HG03039 (cell line): ENCODE data around the gene SIL1.
"Not testable (repeated sequence)": the region's sequence is repeated elsewhere in the genome, so short reads cannot be mapped to it uniquely, and the experiment has no call there.

Experiments
- ATAC-seq: cut with Tn5 transposase; IDR thresholded peaks from one replicate; pipeline ENCODE4 v1.9.1; 2021; ENCODE audit warnings: mild to moderate bottlenecking, moderate library complexity; ENCODE audit not compliant: unreplicated experiment

SIL1 gene

GRCh38 chr5:139076111-139076510, 122.1 kb downstream of the SIL1 start:
- ATAC-seq, result no peak

GRCh38 chr5:139075066-139076050, 122.8 kb downstream of the SIL1 start:
- ATAC-seq, result no peak

- not testable (repeated sequence) for ATAC-seq
These were observed 124.2 kb downstream of the SIL1 start for GRCh38 chr5:139073956-139074355.

DNA sequence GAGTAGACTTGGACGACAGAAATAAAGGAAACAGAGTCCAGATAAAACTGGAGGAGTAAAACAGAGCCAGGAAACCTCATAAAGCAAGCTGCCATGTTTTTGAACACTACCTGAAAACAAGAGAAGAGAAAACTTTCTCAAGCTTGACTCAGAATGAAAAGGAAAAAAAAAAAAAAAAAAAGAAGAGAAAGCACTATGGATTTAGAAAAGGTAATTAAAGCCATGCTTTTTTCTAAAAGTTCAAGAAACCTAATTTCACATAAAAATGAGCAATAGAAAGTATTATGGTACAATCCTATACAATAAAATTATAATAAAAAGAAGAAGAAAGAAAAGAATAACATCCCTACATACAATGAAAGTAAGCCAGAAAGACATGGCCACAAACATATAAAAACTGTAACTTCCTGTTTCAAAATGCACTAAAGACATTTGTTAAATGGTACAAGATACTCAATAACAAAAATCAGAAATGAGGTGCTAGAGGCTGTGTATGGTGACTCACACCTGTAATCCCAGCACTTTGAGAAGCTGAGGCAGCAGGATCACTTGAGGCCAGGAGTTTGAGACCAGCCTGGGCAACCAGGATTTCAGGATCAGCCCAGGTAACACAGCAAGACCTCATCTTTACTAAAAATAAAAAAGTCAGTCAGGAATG, 129.5 kb downstream of the SIL1 start:
- ATAC-seq, result no peak

DNA sequence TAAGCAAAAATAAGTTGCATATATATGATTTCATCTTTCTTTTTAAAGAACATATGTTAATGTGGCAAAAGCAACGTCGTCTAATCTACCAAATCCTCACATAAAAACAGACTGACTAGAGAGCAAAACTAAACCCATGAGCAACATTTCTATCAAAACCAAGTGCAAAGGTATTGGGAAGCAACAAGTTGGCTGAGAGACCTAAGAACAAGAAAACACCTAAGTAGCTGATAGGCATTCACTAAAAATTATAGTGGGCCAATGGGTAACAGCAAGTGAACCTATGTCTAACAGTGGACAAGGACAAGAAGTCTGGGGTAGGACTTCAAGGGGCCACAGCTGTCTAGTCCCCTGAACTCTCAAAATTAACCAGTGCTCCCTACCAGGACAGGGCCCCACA, 130.1 kb downstream of the SIL1 start:
- ATAC-seq, result no peak

DNA sequence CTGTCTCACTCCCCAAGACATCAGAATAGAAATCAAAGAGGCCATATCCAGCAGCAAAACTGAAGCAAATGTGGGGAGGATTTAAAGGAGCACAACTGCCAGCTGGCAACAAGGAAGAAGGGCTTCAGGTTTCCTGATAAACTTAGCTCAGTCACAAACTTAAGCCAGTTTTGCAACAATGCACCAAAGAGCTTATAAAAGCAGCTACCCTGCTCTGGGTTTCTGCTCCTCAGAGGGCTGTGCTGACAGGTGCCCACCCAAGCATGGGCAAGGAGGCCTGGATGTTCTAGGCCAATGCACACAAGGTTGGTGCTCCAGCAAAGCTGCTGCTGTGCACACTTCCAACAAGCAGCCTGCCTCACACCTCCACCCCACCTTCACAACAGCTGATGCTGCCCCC, 132.9 kb downstream of the SIL1 start:
- no peak for ATAC-seq

DNA sequence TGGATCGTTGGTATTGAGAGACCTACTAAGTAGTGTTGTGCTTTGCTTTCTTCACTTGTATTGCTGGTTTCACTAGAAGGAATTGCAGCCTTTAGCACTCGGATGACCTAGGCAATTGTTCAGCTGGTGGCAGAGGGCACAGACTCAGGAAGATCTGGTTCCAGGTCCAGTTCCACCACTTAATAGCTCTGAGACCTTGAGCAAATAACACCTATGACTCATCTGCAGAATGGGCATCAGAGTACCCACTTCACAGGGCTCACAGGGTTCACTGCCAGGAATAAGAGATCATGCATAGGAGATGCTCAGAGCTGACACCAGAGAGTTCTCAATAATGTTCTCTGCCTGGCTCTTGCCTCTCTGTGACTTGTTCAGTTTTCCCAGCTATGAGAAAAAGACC, 133.6 kb downstream of the SIL1 start:
- ATAC-seq, result no peak

GRCh38 chr5:139063664-139064054, 134.5 kb downstream of the SIL1 start:
- ATAC-seq, result no peak

DNA sequence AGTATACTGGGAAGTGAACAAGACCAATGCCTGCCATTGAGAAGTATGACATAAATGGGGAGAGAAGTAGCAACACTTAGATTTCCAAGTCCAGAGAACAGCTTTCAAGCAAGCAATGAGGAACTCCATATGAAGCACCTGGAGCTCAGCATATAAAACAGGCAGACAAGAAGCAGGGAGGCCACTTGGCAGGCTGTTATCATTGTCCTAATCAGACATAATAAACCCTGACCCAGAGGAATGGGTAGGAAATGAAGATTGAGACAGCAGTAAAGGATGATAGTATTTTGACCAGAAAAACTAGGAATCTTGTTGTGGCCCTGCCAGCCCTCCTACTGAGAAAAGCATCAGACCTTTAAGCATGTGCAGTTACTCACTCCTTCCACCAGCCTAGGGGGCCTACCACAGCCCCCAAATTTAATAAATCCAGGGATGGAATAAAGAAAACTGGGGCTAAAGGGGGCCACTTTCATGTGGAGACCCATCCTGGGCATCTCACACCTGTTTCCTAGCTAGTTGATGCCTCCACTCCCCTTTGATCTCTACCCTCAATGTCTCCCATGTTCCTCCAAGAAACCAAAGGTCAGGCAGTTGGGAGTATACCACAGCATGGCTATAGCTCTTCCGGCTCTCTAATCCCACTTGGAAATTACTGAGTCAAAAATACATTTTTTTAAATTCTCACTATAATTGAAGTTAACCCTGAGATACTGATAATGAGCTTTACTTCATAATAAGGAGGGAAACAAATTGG, 135.1 kb downstream of the SIL1 start:
- ATAC-seq, result no peak

DNA sequence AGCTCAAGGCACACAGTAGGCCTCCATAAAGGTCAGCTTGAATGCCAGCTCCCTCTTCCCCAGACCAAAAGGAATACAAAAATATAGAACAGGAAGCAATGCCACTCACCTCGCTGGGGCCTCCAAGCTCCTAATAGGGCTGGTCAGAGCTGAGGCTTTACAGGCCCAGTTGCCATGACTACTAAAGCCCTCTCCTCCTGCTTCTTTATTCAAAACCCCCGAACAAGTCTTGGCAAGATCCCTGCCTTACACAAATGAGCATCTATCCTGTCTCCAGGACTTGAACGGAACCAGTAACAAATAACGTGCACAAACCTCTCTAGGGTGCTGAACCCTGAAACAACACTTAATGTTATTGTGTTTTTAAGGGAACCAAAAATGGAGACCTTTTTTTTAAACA, 136.3 kb downstream of the SIL1 start:
- ATAC-seq, result no peak

DNA sequence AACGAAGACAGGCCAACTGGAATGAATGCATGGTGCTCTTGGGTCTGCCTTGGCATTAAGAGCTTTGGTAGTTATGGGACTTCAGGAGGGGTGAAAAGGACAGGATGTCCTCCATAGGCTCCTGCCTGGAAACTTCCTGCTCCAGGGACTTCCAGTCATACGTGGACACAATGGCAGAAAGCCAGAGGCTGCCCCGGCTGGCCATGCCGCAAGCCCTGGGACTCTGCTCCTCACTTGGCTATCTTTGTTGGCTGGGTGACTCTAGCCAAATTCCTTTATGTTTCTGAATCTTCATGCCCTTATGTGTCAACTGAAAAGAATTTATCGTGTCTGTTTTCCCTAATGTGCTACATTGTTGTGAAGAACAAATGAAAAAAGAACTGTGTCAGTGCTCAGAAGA, 136.9 kb downstream of the SIL1 start:
- no peak for ATAC-seq

DNA sequence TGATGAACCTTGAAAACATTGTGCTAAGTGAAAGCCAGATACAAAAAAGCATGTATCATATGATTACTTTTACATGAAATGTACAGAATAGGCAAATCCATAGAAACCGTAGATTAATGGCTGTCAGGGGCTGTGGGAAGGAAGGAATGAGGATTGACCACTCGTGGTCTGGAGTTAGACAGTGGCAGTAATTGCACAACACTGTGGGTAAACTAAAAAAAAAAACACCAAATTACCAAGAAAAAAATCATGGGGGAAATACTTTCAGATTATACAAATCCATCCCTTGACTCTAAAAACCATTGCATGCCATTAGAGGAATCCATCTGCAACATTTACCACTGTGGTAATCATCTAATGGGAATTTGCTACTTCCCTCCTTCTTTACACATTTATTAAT, 140.0 kb downstream of the SIL1 start:
- ATAC-seq, result no peak

GRCh38 chr5:139057045-139057939, 140.9 kb downstream of the SIL1 start:
- ATAC-seq, result not testable (repeated sequence)

DNA sequence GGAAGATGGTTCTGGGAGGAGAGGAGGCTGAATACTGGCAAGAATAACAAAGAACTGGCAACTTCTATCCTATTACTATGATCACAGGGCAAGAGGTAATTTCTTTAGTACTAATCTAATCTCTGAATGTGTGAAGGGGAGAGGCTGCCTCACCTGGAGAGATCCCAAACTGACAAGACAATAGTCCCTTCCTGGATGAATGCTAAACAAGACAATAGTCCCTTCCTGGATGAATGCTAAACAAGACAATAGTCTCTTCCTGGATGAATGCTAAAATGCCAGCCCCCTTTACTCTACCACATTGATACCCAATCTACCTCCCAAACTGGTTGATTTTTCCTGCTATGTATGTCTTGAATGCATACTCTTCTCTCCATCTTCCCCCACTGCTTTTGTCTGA, 145.2 kb downstream of the SIL1 start:
- no peak for ATAC-seq

GRCh38 chr5:139051392-139051791, 146.8 kb downstream of the SIL1 start:
- ATAC-seq, result no peak

DNA sequence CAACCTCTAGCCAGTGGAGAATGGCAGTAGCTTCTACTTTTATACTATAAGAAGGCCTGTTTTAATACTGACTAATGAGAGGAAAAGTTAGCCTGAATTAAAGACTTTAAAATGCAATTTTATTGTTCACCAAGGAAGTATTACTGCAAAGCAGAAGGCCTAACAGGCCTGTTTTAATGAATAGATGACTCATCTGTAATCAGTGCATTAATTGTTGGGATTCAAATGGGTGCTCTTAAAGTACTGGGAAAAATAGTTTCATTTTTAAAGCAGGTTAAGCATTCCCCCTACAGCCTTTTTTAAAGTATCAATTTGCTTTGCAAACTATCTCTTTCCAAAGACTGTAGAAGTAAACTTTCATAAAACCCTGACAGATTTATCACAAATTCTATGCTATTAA, 147.7 kb downstream of the SIL1 start:
- ATAC-seq, result no peak

GRCh38 chr5:139049780-139050179, 148.4 kb downstream of the SIL1 start:
- no peak for ATAC-seq

- no peak for ATAC-seq
These were observed 151.6 kb downstream of the SIL1 start for GRCh38 chr5:139046551-139046950.

DNA sequence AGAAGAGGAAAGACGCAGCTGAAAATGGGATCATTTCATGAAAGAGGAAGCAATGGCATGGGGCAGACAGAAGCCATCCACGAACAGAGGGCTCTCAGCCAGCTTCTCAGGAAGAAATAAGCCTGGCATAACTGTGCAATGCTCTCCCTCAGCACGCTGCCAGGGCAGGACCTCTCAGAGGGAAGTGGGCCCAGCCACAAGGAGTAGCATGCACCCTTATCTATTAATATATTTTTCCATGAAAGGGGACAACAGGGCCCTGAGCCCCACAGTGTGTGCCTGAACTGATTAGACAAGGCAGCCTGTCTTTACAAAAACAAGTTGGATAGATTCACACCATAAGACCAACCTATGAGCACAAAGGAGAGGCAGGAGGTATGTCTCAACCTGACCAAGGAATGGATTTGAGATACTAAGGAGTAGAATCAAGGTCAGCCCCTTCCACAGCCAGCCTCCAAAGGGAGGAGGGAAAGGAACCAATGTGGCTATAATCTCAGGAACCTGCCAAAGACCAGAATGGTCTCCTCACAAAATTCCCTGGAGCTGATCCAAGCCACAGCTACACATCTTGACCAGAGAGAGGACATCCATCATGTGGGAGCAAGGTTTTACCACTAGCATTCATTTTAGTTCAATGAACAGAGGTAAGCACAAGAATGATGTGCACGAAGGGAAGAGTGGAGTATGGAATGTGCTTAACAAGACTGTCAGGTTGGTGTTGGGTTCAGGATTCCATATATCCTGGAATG, 154.8 kb downstream of the SIL1 start:
- ATAC-seq, result no peak

DNA sequence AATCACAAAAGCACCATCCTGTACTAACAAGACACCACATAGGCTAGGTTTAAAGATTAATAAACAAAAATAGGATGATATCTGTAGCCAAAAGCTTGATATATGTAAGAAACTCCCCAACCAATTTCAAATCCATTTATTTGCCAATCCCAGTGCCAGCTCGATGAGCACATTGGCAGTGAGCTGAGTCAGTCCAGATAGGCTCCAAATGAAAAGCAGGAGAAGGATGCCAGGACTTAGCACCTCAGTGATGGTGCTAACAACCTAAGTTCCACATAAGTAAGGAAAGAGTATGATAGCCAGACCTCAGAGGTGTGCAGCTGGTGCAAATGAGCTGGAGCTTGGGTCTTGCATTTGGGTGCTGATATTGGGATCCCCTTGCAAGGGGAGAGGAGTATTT, 158.1 kb downstream of the SIL1 start:
- ATAC-seq, result no peak
